Stimulated activated CD4-positive, alpha-beta T cell treated with anti-CD3 and anti-CD28 coated beads, Interleukin-4, amount 100 ng/mL, for 24 hours (primary cell): ENCODE results near the gene CTNNA1.
"Not testable (repeated sequence)": the region's sequence is repeated elsewhere in the genome, so short reads cannot be mapped to it uniquely, and the experiment has no call there.

Experiments
- DNase-seq: peaks from one replicate; pipeline ENCODE4 v3.0.0-alpha.2; 2020

The CTNNA1 gene

DNA sequence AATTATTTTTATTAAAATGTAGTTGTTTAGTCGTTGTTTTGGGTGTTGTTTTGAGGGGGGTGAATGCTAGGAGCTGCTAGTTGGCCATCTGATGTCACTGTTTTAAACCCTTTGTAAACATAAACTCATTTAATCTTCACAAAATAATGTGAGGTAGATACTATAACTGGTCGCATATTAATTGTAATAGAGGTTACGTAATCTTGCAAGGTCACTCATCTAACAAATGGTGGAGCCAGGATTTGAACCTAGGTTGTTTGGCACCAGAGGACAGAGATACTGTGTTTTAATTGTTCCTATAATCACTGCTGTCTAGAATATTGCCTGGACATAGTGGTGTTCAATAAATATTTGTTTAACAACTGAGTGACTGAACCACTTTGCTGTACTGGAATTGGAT is 67.5 kb downstream of the CTNNA1 start:
- DNase-seq = no peak

DNA sequence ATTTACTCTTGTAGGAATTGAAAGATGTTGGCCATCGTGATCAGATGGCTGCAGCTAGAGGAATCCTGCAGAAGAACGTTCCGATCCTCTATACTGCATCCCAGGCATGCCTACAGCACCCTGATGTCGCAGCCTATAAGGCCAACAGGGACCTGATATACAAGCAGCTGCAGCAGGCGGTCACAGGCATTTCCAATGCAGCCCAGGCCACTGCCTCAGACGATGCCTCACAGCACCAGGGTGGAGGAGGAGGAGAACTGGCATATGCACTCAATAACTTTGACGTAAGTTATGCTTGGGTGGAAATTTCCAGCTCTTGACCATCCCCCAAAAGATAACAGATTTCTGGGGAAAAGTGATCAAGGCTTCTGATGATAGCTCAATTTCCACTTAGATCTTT is 71.3 kb downstream of the CTNNA1 start:
- peak; percentile 6 for DNase-seq

DNA sequence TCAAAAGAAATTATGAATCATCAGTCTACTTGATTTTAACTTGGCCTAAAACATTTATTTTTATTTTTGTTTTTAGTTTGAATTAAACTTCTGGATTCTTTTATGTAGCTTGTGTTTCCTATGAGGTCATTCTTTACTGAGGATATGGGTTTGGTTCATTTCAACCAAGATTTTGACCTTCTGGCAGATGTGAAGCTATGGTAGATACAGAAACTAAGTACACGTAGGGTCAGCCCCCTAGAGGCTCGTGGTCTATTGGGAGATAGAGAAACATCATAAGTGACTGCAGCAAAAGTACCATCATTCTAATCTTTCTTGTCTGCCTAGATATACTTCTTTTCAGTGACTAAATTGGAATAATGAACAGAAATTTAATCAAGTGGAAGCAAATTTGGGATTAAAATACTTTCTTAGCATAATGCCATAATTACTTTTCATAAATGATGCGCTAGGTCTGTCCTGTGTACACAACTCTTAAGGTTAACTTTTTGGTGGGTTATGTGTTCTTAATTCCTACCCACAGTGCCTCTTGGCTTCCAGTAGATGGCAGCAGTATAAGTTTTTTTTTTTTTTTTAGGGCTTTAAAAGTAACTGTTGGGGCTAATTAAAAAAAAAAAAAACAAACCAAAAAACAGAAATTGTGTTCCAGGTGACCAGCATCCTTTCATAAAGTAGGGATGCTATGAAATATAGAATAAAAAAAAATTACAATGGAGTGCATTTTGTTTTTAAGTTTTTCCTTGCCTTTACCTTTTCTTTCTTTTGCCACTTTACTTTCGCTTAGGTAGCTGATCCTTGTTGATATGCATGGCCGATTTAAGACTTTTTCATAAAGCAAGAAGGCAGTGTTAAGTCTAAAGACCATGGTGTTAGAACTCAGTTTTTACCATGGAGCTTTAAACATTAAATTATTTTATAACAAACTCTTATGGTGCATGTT is 72.0 kb downstream of the CTNNA1 start:
- DNase-seq = no peak

DNA sequence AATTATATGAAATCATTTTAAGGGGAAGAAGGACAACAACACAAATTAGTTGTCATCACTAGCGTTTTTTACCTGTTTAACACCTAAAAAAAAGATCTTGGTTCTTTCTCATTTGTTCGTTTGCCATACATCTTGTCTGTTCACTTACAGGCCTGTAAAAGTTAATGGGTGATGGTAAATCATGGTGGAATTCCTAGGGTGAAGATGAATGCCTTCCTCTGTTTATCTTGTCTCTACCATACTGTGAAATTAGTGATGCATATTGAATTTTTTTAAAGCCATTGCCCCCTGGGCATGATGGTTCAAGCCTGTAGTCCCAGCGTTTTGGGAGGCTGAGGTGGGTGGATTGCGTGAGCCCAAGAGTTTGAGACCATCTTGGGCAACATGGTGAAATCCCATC is 75.3 kb downstream of the CTNNA1 start:
- DNase-seq = no peak

DNA sequence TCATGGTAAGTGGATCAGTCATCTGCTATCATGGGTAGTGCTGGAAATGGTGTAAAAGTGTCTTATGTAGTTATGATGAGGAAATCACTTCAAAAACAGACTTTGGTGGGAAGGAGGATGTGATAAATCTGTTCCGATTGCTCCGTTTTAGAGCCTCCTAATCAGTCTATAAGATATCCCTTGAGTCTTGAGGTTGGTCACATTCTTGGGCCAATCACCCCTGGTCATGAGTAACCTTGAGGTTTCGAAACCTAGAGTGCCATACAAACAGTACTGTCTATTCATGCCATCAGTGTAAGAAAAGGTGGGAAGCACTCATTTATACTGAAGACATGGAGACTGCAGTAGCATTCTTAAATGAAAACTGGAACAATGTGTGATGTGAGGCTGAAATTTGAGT is 76.1 kb downstream of the CTNNA1 start:
- DNase-seq = no peak

DNA sequence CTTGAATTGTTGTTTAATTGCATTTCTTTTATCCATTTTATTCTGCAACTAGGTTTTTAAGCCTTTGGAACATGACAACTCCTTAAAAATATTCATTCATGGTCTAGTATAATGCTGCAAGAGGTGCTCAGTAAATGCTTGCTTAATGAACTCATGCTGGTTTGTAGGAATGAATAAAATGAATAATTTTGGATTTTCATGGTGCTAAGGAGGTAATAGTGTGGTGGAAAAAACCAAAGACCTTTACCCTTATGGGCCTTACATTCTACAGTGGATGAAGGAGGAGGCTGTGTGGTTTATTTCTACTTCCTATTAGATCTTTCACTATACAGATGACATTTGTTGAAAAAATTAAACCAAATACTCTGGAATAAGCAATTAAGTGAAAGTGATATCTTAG is 78.5 kb downstream of the CTNNA1 start:
- no peak for DNase-seq

DNA sequence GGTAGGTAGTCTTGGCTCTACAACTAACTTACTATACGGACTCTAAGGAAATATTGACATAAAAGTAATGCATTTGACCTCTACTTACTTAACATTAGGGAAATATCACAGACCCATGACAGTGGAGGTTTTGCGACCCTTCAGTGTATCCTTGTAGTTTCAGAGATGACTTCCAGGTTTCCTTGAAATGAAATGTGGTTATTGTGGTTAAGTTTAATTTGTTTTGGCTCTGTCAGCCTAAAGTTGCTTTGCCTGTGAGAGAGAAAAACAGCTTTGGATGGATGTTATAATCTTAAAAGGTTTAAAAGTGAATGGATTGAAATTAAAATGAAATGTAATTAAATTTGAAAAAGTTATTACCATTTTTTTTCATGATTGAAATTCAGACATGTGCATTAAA is 79.0 kb downstream of the CTNNA1 start:
- DNase-seq = no peak

DNA sequence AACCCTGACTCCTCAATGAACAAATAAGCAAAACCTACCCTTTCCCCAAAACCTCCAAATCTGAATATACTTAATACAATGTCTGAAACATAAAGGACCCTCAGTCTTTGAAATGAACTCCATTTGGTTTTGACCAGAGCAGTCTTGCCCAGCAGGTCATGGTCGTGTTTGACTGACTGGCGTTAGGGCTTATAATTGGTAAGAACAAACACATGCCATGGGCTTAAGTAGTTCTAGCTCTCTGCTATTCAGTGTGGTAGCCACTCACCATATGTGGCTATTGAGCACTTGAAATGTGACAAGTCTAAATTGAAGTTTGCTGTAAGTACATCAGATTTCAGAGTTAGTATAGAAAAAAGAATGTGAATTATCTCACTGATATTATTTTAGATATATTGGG is 79.9 kb downstream of the CTNNA1 start:
- DNase-seq = no peak

DNA sequence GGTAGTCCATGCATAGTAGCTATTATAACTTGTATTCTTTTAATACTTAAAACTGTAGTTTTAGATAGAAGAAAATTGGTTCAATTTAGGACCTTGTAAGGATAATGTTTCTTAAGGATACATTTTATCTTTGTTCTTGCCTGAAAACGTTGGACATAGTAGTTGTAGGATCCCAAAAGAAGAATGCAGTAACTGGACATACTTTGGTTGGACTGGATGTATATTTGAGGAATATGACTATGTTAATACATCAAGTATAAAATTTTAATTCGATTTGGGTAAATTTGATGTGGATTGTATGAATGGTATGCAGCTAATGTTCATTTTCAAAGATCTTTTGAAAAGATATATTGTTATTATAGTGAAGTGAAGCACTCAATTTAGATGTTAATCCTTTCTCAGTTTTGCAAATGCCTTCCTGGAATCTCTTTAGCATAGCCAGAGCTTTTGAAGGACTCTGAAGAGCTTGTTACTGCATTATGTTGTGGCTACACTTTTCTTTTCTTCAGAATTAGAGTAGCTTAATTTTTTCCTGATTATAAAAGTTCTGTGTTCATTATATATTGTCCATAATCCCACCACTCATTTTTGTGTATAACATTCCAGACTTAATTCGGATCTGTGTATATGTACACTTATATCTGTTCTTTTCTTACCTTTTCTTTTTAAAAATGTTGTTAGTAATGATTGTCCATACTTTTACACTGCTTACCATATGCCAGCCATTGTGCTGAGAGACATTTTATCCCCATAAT is 80.7 kb downstream of the CTNNA1 start:
- no peak for DNase-seq

DNA sequence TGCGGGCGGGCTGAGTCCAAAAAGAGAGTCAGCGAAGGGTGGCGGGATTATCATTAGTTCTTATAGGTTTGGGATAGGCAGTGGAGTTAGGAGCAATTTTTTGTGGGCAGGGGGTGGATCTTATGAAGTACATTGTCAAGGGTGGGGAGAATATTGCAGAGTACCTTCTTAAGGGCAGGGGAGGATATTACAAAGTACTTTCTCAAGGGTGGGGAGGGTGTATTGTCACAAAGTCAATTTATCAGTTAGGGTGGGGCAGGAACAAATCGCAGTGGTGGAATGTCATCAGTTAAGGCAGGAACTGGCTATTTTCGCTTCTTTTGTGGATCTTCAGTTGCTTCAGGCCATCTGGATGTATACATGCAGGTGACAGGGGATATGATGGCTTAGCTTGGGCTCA is 81.6 kb downstream of the CTNNA1 start:
- DNase-seq = not testable (repeated sequence)

DNA sequence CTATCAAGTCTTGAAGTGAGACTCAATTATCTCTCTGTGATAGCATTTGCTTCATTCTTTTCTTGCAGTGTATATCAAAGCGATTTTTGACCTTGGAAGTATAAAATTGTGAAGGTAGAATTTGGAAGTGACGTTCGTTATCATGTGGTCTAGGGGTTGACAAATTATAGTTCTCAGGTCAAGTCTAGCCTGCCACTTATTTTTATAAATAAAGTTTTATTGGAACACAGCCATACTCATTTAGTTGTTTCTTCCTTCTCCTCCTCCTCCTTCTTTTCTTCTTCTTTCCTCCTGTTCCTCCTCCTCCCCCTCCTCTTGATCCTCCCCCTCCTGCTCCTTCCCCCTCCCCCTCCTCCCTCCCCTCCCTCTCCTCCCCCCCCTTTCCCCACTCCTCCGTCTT is 83.9 kb downstream of the CTNNA1 start:
- no peak for DNase-seq

DNA sequence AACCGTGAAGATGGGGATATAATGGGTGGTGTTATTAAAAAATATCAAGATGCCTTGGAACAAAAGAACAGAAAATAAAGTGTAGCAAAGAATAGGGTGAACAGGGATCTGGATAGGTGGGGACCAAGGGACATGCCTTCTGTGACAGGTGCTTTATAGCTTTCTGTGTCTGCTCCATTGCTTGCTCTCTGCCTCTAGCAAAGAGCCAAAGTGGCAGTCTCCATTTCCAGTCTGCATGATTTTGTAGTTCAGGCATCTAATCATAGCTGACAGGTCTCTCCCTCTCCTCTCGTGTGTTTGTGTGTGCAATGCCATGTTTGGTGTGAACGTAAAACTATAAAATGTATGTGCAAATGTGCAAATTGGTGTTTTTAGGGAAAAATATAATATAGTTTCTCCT is 86.9 kb downstream of the CTNNA1 start:
- no peak for DNase-seq

DNA sequence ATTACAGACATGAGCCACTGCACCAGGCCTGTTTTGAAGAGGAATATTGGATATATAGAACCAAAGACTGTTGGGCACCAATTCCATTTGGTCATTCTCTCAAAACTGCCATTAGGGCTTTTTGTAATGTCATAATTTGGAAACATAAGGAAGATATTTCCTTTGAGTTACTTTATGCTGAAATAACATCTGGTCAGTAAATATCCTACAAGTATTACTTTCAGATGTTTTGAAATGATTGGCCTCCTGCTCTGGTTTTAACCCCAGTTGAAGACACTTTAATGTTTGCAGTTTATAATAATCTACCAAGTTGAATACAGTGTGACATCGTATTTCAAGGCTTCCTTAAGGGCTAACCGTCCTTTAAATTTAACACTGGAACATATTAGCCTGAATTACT is 88.3 kb downstream of the CTNNA1 start:
- no peak for DNase-seq

DNA sequence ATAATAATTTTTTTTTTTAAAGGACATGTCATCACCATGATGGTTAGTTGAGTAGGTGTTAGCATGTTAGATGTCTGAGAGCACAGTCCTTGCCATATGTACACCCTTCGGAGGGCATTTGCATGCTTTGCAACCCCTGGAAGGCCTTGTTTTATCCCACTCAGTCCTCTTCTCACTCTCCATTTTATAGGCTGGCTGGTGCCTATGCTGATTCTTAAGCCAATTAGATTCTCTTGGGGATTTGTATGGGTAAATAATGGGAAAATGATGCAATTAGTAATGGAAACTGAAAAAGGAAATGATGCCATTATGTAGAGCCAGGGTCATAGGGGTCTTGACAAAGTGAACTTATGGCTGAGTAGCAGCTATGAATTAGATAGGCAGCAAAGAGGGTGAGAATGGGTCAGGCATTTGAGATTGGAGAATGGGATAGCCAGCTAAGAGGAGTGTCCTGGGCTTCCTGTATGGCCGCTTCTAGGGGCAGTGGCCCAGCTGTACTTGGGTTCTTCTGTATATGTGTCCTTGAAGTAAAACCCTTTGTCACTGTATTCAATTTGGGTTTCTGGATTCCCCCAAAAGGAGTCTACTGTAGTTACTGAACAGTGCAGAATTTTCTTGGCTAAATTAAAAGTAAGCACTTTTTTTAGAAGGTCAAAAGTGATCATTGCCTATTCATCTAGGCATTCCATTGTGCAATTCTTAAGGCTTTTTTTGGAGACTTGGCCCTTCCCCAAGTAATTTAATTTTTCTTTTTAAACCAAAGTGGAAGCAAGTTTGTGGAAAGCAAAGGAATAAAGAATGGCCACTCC is 90.3 kb downstream of the CTNNA1 start:
- no peak for DNase-seq

DNA sequence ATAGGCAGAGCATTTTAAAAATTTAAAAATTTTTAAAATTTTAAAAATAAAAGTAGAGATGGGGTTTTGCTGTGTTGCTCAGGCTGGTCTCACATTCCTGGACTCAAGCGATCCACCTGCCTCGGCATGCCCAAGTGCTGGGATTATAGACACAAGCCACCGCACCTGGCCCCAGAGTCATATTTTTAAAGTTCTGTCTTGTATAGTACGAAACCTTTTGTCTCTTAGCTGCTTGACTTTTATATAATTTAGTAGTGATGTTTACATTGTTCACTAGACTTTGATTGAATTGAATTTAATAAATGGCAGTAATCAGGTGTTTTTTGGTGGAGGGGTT is 90.9 kb downstream of the CTNNA1 start:
- DNase-seq = no peak

DNA sequence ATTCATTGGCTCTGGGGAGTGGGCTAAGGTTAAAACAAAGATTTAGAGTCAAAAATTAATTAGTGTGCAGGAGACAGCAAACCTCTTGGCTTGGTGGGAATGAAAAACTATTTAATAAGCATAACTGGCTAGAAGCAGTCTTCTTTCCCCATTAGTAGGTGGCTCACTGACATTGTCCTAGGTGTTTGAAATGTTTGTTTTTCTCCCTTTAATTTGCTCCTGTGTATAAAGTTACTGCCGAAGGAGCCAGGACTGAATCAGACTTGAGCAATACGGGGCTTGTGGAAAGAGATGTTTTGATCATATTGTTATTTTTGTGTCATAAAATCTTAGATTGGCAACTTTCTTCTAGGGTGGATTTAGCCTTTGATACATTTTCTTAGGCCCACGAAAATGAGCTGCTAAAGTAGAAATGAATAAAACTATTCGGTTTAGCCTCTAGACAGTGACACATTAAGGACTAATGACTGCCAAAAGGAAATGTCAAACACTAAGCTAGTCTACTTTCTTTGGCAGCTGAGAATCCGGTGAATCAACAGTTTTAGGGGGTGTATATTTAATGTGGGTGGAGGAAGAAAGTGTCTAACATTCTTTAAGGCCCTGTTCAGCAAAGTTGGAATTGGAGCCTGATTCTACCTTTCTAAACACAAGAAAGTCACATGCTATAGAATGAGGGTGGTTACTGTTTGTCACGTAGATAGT is 91.7 kb downstream of the CTNNA1 start:
- no peak for DNase-seq

DNA sequence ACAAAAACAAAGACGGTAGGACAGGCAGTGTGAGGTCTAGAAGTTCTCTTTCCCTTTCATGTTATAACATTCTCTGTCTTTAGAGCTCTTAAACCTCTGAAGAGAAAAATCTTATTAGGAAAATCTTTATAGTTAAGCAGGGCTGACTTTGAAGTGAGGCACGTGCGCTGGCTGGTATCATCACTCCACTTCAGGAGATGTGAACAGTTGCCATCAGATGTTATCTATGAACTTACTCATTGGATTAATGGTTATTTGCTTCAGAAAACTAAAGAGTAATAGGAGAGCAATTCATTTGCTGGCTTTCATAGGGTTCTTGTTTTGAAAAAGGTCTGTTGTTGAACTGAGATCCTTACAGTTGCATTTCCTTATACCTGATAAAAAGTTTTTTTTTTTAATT is 96.2 kb downstream of the CTNNA1 start:
- DNase-seq = no peak

DNA sequence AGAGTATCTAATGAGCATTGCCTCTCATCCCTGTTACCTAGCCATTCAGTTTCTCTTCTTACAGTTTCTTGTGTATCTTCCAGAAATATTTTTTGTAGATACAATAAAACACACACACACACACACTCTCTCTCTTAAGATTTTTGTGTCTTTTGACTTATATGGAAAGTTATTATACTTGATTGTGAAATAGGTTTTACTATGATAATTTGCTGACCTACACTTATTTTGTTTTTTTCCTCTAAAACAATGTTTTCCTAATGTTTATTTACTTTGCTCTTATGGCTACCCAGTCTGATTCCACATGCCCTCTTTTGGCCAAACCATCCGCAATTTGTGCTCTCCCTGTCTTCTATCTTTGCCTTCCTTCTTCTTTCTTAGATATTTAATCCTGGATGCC is 96.7 kb downstream of the CTNNA1 start:
- DNase-seq = no peak

DNA sequence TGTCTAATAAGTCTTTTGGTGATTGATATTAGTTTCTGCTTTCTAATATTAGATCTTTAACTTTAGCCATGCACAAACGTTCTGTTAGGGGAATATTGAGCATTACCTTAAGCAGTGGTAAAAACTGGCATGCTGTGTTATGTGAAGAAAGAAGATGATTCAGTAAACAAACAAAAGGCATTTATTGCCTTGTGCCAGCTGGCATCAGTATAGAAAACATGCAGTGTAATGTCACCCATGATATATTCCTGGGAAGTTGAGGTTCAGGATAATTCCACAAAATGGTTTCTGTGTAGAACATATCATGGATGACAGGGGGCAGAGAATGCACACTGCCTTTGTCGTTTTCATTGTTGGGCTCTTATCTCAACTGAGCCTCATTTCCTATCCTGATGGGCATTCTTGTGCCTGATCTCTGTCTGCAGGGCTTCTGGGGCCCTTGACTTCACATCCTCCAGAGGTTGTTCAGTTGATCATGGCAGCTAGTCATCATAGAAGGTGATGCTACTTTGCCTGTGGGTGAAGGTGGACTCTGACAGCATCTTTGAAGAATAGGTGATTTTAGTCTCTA is 97.7 kb downstream of the CTNNA1 start:
- DNase-seq = no peak

DNA sequence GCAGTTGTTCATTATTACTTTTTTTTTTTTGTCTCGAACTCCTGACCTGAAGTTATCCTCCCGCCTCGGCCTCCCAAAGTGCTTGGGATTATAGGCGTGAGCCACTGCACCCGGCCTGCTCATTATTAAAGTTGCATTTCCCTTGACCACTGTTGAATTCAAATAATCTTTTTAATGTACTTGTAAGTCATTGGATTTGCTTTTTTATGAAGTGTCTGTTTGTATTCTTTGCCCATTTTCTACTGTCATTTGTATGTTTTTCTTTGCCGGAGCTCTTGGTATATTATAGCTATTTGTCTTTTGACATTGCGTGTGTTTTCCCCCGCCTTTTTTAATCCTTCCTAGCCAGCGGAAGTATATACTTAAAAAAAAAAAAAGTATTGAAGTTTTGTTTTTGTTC is 99.9 kb downstream of the CTNNA1 start:
- DNase-seq = no peak

DNA sequence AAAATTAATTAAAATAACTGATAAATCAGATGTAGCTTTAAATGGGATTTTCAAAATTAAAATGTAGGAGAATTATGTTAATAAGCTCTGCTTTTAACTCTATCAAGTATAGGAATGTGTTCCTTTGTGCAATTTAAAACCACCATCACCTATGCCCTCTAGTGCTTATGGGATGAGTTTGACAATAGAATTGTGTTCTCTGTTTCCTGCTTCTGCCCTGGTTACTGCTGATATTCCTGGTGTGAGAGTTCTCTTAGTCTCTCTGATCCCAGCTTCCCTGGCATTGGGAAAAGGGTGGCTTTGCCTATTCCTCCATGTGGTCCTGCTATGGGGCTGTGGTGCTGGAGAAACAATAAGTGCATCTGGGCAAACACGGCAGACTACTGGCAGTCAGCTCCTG is 113.8 kb downstream of the CTNNA1 start:
- no peak for DNase-seq

DNA sequence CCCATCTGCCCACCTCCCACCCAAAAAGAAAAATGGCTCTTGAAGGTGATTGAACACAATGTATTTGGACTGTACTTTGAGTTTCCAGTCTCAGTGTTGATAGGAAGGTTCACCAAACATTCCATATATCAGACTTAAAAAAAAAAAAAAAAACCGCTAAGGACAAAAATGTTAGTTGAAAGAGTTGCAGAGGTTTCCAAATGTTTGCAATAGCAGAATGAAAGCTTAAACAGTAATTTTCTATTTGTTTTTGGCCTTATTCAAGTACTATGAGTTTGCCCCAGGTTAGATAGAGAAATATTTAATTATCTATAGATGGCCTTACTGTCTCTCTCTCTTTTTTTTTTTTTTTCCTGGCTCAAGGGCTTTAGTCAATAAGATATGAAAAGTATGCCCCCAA is 115.8 kb downstream of the CTNNA1 start:
- DNase-seq = no peak
